SU-DHL-6 (cell line): ENCODE measurements around the gene ISM1.

Experiments used
- H2AFZ ChIP-seq: fragments of 200-600 bp; sonication (generic); 2 replicates; pipeline ENCODE4 v1.6.1; 2014; ENCODE audit warnings: low read depth, mild to moderate bottlenecking, moderate library complexity, mixed read lengths, antibody characterized with exemption, low read length; ENCODE audit not compliant: severe bottlenecking
- H3F3A ChIP-seq: fragments of 200-600 bp; shearing (Covaris generic); 2 replicates; pipeline ENCODE4 v1.6.0; 2016; ENCODE audit warnings: antibody characterized with exemption, mild to moderate bottlenecking; ENCODE audit not compliant: insufficient read depth
- H3K27ac ChIP-seq: fragments of 200-600 bp; sonication (generic); 2 replicates; pipeline ENCODE4 v1.5.1; 2016; ENCODE audit warnings: low read depth, mild to moderate bottlenecking, low read length, moderate library complexity, mixed read lengths
- H3K27me3 ChIP-seq: fragments of 200-600 bp; sonication (generic), shearing (Covaris generic); 2 replicates; pipeline ENCODE4 v1.6.0; 2014; ENCODE audit warnings: mild to moderate bottlenecking, low read length
- H3K36me3 ChIP-seq: fragments of 200-600 bp; sonication (generic); 2 replicates; pipeline ENCODE4 v1.6.1; 2014; ENCODE audit warnings: mild to moderate bottlenecking, low read length, mixed read lengths
- H3K4me2 ChIP-seq: fragments of 300-600, 200-600 bp; shearing (Covaris generic), sonication (generic); 2 replicates; pipeline ENCODE4 v1.6.0; 2014; ENCODE audit warnings: low read length, low read depth, mild to moderate bottlenecking; ENCODE audit not compliant: poor library complexity, severe bottlenecking
- H3K4me3 ChIP-seq: fragments of 200-600 bp; sonication (generic); 2 replicates; pipeline ENCODE4 v1.5.1; 2014; ENCODE audit warnings: antibody characterized with exemption, low read length, mild to moderate bottlenecking, mixed read lengths; ENCODE audit not compliant: insufficient read depth, poor library complexity, severe bottlenecking
- H3K79me2 ChIP-seq: fragments of 200-600 bp; sonication (generic); 2 replicates; pipeline ENCODE4 v1.6.1; 2014; ENCODE audit warnings: mild to moderate bottlenecking, low read length, moderate library complexity; ENCODE audit not compliant: insufficient read depth
- H3K9ac ChIP-seq: fragments of 200-600 bp; sonication (generic); 2 replicates; pipeline ENCODE4 v1.7.0; 2014; ENCODE audit warnings: mild to moderate bottlenecking, low read length
- H3K9me2 ChIP-seq: fragments of 200-600 bp; sonication (generic); replicated peaks from 2 replicates; pipeline ENCODE4 v1.6.1; 2014; ENCODE audit warnings: low read length; ENCODE audit not compliant: insufficient read depth
- H3K9me3 ChIP-seq: fragments of 200-600 bp; sonication (generic); 2 replicates; pipeline ENCODE4 v1.6.1; 2014; ENCODE audit warnings: low read length, mixed read lengths; ENCODE audit not compliant: insufficient read depth
- H4K20me1 ChIP-seq: fragments of 200-600 bp; sonication (generic); 2 replicates; pipeline ENCODE4 v1.6.1; 2014; ENCODE audit warnings: low read depth, mild to moderate bottlenecking, antibody characterized with exemption, low read length, moderate library complexity, mixed read lengths
- CTCF ChIP-seq: fragments of 200-600 bp; sonication (generic); IDR thresholded peaks from one replicate; pipeline ENCODE4 v1.5.1; 2017; ENCODE audit warnings: antibody characterized with exemption, mild to moderate bottlenecking, low read length, moderate library complexity; ENCODE audit not compliant: insufficient read depth, poor library complexity, severe bottlenecking
- EZH2phosphoT487 ChIP-seq: fragments of 200-600 bp; sonication (generic), shearing (Covaris generic); conservative IDR thresholded peaks from 2 replicates; pipeline ENCODE4 v1.6.1; 2018; ENCODE audit warnings: mild to moderate bottlenecking, antibody characterized with exemption, low read length, moderate library complexity, mixed read lengths

The ISM1 gene

GRCh38 chr20:13251106-13251903 lies 30.2 kb downstream of the ISM1 start:
- no peaks in the 10 kb centered on the region for H3K79me2 ChIP-seq
- H3K27me3 ChIP-seq: no peaks in the 10 kb centered on the region
- H3K9ac ChIP-seq: no peak overlapping the region
- no peaks in the 10 kb centered on the region for H3K9me3 ChIP-seq
- H2AFZ ChIP-seq: no peak overlapping the region
- H3K4me3 ChIP-seq: no peak overlapping the region
- H4K20me1 ChIP-seq: no peaks in the 10 kb centered on the region
- no peaks in the 10 kb centered on the region for H3F3A ChIP-seq
- no peaks in the 10 kb centered on the region for H3K9me2 ChIP-seq
- H3K27ac ChIP-seq: no peak overlapping the region
- no peak overlapping the region for H3K4me2 ChIP-seq
- no peaks in the 10 kb centered on the region for H3K36me3 ChIP-seq
- TF ChIP-seq CTCF (no peak), EZH2phosphoT487 (no peak)

GRCh38 chr20:13251904-13252297 lies 30.8 kb downstream of the ISM1 start:
- Histone ChIP-seq H2AFZ (no peak overlapping the region), H3K9ac (no peak overlapping the region), H3K27ac (no peak overlapping the region), H3K79me2 (no peaks in the 10 kb centered on the region), H3K9me2 (no peaks in the 10 kb centered on the region), H3K9me3 (no peaks in the 10 kb centered on the region), H3F3A (no peaks in the 10 kb centered on the region), H3K4me3 (no peak overlapping the region), H3K36me3 (no peaks in the 10 kb centered on the region), H3K27me3 (no peaks in the 10 kb centered on the region), H3K4me2 (no peak overlapping the region), H4K20me1 (no peaks in the 10 kb centered on the region)
- no peak for TF ChIP-seq EZH2phosphoT487
- TF ChIP-seq CTCF: no peak

GRCh38 chr20:13255356-13255755 lies 34.3 kb downstream of the ISM1 start:
- H3K27me3 ChIP-seq: no peaks in the 10 kb centered on the region
- H3K4me2 ChIP-seq: no peak overlapping the region
- H2AFZ ChIP-seq: no peak overlapping the region
- no peaks in the 10 kb centered on the region for H4K20me1 ChIP-seq
- no peak for TF ChIP-seq EZH2phosphoT487
- TF ChIP-seq CTCF: no peak
- no peaks in the 10 kb centered on the region for H3F3A ChIP-seq
- H3K9me3 ChIP-seq: no peaks in the 10 kb centered on the region
- H3K9me2 ChIP-seq: no peaks in the 10 kb centered on the region
- H3K27ac ChIP-seq: no peak overlapping the region
- no peaks in the 10 kb centered on the region for H3K36me3 ChIP-seq
- H3K9ac ChIP-seq: no peak overlapping the region
- H3K4me3 ChIP-seq: no peak overlapping the region
- no peaks in the 10 kb centered on the region for H3K79me2 ChIP-seq
